CD4-positive, alpha-beta T cell treated with Interleukin-1 beta for 1 hour (primary cell): Measurements from ENCODE around the gene TTC38.
"Not testable (repeated sequence)": the region's sequence is repeated elsewhere in the genome, so short reads cannot be mapped to it uniquely, and the experiment has no call there.

Source experiments
- DNase-seq, 2 donors: peaks; one replicate each; pipeline ENCODE4 v3.0.0-alpha.2; 2020 to 2022

Gene TTC38

GRCh38 chr22:46247443-46247975 lies 20.3 kb upstream of the TTC38 start:
- no peak for DNase-seq

DNA sequence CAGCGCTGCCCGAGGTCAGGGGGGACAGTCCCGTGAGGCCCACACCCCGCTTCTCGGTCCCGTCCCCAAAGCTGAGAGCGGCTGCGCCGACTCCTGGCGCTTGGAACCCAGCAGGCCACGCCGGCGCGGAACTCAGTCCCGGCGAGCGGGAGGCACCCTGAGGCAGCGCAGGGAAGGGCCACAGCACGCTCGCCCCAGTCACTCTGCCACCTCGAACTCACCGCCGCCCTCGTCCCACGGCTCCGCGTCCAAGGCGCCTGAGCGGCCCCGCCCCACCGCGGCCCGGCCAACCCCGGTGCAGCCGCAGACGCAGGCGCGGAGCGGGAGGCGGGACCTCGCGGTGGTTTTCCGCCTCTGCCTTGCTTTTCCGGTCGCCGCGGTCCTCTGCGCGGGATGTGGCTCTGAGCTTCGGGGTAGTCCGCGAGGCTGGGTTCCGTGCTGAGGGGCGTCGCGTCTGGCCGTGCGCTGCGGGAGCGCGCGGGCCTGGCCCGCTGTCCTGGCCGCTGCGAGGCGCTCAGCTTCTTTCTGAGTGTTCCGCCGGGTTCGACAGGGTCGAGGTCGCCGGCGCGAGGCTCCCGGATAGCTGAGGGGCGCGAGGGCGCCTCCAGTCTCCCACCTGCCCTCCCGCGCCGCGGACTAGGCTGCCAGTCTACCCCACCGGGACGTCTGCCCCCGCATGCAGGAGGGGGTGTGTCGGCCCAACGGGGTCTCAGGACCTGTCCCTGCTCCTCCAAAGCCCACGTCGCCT lies 17.6 kb upstream of the TTC38 start, which contains the start of gene CDPF1:
TSS of gene CDPF1 (minus strand) at position 259 of the 748 bp plus-strand sequence. CDS start 2,009 bp downstream, outside the sequence.
- peak; percentile 90 for DNase-seq

DNA sequence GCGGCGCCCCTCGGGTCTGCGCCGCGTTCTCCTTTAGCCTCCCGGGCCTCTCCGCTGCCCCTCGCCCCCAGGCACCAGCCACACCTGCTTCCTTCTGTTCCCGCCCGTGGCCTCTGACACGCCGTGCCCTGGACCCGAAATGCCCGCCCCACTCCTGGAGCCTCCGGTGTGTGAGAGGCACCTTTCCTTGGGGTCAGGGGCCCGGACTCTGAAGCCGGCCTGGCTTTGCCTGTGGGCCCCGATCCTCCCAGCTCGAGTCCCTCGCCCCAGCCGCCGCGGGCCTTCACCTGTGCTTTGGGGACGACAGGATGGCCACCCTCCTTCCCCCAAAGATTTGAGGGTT lies 17.1 kb upstream of the TTC38 start:
- DNase-seq = no peak

- no peak for DNase-seq
These were observed 16.5 kb upstream of the TTC38 start for GRCh38 chr22:46251266-46251665.

DNA sequence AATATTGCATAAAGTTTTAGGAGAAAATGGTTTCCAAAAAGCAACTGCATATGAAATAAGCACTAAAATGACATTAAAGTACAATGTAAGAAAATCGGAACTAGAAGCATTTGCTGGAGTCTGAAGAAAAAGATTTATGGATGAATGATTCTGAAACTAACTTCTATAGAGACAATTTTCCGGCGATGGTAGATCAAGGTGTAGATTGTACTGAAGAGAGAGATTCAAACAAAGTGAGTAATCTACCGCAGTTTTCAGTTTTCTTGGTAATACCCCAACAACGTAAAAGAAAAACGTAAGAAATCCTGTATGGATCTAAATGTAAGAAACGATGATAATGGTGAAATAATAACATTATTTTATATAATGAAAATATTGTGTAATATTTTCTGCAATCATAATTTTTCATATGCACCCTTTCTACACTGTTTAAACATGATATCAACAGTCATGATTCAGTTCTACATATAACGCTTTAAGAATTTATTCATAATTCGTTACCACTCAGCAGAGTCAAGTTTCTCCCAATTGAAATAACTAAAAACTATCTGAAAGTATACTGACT lies 15.9 kb upstream of the TTC38 start:
- DNase-seq = no peak

DNA sequence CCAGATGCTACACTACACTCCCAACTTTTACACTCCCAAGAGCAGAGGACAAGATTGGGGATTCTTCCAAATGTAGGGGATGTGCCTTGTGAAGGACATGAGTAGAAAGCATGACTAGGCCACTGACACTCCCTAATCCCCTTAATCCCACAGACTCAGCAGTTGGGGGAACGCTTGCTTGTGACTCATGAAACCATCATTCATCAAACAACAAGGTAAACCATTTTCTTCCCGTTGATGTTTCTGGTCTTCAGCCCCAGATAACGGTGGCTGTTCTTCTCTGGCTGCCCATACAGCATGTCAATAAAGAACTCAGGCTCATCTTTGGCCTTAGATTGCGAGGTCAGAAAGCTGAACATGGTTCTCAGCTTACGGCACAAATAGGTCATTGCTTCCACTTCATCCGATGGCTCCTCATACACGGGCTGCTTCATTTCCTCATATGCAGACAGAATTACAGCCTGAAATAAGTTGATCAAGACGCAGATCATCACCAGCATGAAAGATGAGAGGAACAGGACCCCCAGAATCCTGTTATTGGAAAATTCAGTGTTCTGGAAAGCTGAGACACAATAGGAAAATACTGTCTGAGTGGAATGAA lies 11.3 kb upstream of the TTC38 start:
- DNase-seq = no peak

- no peak for DNase-seq
These were observed 8.4 kb upstream of the TTC38 start for GRCh38 chr22:46259374-46259773.

GRCh38 chr22:46260038-46260437 lies 7.8 kb upstream of the TTC38 start:
- no peak for DNase-seq

DNA sequence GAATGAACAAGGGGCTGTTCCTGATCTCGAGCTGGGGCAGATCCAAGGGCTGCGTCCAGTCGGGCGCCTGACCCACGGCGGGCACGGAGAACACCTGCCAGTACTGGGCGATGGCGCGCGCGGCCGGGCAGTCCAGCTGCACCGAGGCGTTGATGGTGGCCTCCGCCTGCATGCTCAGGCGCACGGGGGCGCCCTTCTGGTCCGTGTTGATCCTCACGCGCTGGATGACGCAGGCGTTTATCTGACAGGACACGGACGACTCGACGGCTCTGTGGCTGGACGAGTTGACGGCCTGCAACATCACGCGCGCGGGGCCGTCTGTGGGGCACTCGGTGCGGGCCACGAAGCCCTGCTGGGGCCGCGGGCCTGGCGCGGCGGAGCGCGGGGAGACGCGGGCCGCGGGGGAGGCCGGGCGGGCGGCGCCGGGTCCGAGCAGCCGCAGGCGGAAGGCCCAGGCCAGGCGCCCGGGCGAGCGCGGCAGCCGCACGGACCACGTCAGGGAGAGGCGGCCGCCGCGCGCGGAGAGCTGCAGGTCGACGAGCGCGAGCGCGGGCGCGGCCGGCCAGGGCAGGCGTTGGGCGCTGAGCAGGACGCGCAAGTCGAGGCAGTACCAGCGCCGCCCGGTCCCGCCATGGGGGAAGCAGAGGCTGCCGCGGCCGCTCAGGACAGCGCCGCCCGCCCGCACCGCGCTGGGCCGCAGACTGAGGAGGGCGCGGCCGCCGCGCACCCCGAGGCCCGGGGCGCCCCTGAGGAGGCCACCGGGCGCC lies 5.2 kb upstream of the TTC38 start:
- DNase-seq = peak; percentile 43 to 65

- no peak for DNase-seq
These were observed 4.6 kb upstream of the TTC38 start, which contains the start of gene PKDREJ for GRCh38 chr22:46263216-46263590. Gene PKDREJ, minus strand, starts transcription at chr22:46263343. Its CDS starts 21 bp downstream, at chr22:46263322.

- not testable (repeated sequence) for DNase-seq
These were observed 3.3 kb upstream of the TTC38 start for GRCh38 chr22:46264520-46264919.

DNA sequence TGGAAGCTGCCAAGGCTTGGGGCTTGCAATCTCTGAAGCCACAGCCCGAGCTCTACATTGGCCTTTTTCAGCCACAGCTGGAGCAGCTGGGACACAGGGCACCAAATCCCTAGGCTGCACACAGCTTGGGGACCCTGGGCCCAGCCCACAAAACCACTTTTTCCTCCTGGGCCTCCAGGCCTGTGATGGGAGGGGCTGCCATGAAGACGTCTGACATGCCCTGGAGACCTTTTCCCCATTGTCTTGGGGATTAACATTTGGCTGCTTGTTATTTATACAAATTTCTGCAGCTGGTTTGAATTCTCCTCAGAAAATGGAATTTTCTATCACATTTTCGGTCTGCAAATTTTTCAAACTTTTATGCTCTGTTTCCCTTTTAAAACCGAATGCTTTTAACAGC lies 2.2 kb upstream of the TTC38 start:
- not testable (repeated sequence) for DNase-seq

GRCh38 chr22:46269564-46269963 lies 1.8 kb downstream of the TTC38 start:
- DNase-seq = no peak

DNA sequence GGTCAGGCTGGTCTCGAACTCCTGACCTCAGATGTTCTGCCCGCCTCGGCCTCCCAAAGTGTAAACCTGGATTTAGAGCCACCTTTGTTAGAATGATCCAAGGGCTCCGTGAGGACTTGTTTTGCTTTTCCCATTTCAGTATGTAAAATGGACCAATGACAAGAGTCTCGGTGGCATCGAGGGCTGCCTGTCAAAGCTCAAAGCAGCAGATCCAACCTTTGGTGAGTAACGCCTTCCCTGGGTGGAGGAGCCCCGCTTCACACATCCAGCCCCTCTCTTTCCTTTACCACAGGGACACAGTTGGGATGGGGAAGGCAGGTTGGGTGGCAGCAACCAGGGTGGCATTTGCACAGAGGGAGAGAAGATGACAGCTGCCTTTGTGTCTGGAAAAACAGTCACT lies 4.4 kb downstream of the TTC38 start:
- DNase-seq = no peak

- no peak for DNase-seq
These were observed 5.1 kb downstream of the TTC38 start for GRCh38 chr22:46272762-46273431.

DNA sequence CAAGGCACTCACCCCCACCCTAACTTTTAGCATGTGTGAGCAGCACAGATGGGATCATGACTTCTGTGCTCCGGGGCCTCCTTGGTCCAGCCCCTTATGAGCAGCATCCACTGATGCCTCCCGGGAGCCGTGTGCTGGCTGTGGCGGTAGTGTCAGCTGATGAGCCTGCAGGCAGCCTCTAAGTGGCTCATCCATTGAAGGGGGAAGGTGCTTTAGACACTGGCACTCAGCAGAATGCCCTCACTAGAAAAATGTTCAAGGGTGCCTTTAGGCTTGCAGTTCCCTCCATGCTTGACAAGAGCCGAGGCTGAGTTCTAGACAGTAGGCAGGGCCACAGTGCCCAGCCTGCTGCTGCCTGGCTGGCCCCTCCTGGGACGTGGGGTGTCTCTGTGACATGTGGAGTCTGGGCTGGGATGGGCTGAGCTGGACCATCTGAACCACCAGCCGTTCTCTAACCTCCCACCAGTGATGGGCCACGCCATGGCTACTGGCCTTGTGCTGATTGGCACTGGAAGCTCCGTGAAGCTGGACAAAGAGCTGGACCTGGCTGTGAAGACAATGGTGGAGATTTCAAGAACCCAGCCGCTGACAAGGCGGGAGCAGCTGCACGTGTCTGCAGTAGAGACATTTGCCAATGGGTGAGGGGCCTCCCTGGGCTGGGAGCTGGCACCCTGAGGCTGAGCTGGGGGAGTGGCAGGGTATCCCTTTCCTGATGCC lies 5.8 kb downstream of the TTC38 start:
- no peak for DNase-seq

DNA sequence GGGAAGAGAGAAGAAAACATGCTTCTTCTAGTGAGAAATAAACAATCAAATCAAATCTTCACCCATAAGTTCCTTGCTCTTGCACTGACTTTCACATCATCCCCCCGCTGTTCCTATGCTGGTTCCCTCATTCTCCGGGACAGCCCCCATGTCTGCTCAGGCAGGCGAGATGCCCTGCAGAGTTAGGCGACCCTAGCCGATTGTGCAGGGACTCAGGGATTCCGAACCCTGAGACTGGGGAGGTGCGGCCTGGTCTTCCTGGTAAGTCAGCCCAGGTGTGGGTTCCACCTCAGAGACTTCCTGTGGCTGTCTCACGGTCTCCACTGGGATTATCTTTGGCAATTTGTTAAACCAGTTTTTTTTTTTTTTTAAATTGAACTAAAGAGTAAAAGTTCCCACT lies 6.6 kb downstream of the TTC38 start:
- DNase-seq = no peak

DNA sequence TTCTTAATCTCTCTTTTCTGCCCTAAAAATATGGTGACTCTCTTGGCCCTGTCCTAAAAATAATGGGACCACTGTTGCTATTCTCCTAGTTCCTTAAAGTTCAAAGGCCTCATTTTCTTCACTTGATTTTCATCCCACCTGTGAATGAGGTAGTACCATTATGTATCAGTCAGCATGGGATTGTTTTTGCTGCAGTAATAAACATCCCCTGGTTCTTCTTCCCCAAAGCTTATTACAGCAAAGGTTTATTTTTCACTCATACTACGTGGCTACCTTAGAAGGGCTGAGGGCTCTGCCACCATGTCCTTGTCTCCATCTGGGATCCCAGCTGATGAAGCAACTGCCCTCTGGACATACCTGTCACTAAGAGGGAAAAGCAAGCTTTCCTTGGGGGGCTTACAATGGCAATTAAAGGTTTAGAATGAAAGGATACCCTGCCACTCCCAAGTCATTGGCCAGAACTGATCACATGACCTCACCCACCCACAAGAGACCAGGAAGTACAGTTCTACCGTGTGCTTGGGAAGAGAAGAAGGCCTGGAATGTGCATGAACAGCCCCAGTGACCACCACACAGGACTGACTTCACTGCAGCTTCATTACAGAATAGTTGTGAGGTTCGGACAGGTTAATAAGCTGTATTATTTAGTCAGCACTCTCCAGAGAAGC lies 7.8 kb downstream of the TTC38 start:
- DNase-seq = no peak

GRCh38 chr22:46276563-46276962 lies 8.8 kb downstream of the TTC38 start:
- DNase-seq = no peak

GRCh38 chr22:46278656-46279645 lies 11.1 kb downstream of the TTC38 start:
- no peak for DNase-seq
